ENCODE measurements around the gene MTHFD1L.

DNA sequence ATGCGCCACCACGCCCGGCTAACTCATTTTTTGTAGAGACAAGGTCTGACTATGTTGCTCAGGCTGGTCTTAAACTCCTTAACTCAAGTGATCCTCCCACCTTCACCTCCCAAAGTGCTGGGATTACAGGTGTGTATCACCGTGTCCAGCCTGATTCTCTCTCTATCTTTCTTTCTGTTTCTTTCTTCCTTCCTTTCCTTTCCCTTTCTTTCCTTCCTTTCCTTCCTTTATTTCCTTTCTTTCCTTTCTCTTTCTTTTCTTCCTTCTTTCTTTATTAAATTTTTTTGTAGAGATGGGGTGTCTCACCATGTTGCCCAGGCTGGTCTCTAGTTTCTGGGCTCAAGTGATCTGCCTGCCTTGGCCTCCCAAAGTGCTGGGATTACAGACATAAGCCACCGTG lies 38.7 kb upstream of the MTHFD1L start:
- TF ChIP-seq SMC3 (IDR thresholded peaks at IDR 0.05; ENCODE audit: low read depth, low read length) (no peak), POLR2A (IDR thresholded peaks at IDR 0.05; ENCODE audit: low read depth, low read length) (no peak), RFX5 (IDR thresholded peaks at IDR 0.05; ENCODE audit: low read depth, low read length) (no peak), CHD1 (IDR thresholded peaks at IDR 0.05; ENCODE audit: low read depth, low read length) (no peak), RAD21 (IDR thresholded peaks at IDR 0.05; ENCODE audit: low read length) (no peak), MXI1 (IDR thresholded peaks at IDR 0.05; ENCODE audit: borderline replicate concordance, low read depth, low read length) (no peak)
- TF ChIP-seq, protein P1, sequence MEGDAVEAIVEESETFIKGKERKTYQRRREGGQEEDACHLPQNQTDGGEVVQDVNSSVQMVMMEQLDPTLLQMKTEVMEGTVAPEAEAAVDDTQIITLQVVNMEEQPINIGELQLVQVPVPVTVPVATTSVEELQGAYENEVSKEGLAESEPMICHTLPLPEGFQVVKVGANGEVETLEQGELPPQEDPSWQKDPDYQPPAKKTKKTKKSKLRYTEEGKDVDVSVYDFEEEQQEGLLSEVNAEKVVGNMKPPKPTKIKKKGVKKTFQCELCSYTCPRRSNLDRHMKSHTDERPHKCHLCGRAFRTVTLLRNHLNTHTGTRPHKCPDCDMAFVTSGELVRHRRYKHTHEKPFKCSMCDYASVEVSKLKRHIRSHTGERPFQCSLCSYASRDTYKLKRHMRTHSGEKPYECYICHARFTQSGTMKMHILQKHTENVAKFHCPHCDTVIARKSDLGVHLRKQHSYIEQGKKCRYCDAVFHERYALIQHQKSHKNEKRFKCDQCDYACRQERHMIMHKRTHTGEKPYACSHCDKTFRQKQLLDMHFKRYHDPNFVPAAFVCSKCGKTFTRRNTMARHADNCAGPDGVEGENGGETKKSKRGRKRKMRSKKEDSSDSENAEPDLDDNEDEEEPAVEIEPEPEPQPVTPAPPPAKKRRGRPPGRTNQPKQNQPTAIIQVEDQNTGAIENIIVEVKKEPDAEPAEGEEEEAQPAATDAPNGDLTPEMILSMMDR (conservative IDR thresholded peaks at IDR 0.05; ENCODE audit: low read depth, low read length) = no peak
- TF ChIP-seq, protein P2, sequence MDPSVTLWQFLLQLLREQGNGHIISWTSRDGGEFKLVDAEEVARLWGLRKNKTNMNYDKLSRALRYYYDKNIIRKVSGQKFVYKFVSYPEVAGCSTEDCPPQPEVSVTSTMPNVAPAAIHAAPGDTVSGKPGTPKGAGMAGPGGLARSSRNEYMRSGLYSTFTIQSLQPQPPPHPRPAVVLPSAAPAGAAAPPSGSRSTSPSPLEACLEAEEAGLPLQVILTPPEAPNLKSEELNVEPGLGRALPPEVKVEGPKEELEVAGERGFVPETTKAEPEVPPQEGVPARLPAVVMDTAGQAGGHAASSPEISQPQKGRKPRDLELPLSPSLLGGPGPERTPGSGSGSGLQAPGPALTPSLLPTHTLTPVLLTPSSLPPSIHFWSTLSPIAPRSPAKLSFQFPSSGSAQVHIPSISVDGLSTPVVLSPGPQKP (IDR thresholded peaks at IDR 0.05; ENCODE audit: borderline replicate concordance, low read depth, low read length) = no peak
